ENCODE results near the gene TBCD. TPM values are rescaled to one million over a fixed set of nuclear protein-coding genes. Genes with fewer than 3 reads are reported as not detected.

The TBCD gene
- polyA plus RNA-seq, 1 donor: 76.4 TPM

GRCh38 chr17:82869536-82869935 is 117.7 kb downstream of the TBCD start:
- no peak for DNase-seq

- DNase-seq: no peak
Observed at GRCh38 chr17:82870091-82870491, 118.2 kb downstream of the TBCD start.

GRCh38 chr17:82870541-82870940 is 118.7 kb downstream of the TBCD start:
- no peak for DNase-seq

- DNase-seq: no peak
Observed at GRCh38 chr17:82871056-82871775, 119.4 kb downstream of the TBCD start.

- no peak for DNase-seq
Observed at GRCh38 chr17:82871776-82872561, 120.1 kb downstream of the TBCD start.

GRCh38 chr17:82872591-82873520 is 121.0 kb downstream of the TBCD start:
- no peak for DNase-seq

GRCh38 chr17:82873521-82873920 is 121.7 kb downstream of the TBCD start:
- DNase-seq: no peak

GRCh38 chr17:82874011-82874835 is 122.4 kb downstream of the TBCD start:
- no peak for DNase-seq

GRCh38 chr17:82875407-82875856 is 123.6 kb downstream of the TBCD start:
- DNase-seq: no peak

- no peak for DNase-seq
Observed at GRCh38 chr17:82876149-82876548, 124.3 kb downstream of the TBCD start.

- no peak for DNase-seq
Observed at GRCh38 chr17:82876602-82877379, 124.9 kb downstream of the TBCD start.

- no peak for DNase-seq
Observed at GRCh38 chr17:82878527-82878926, 126.7 kb downstream of the TBCD start.

- DNase-seq: no peak
Observed at GRCh38 chr17:82879241-82879640, 127.4 kb downstream of the TBCD start.

- DNase-seq: no peak
Observed at GRCh38 chr17:82880620-82881323, 128.9 kb downstream of the TBCD start.

GRCh38 chr17:82881324-82881823 is 129.5 kb downstream of the TBCD start:
- DNase-seq: no peak

GRCh38 chr17:82881900-82882714 is 130.2 kb downstream of the TBCD start:
- DNase-seq: no peak

GRCh38 chr17:82882715-82883418 is 131.0 kb downstream of the TBCD start:
- DNase-seq: no peak

- no peak for DNase-seq
Observed at GRCh38 chr17:82883419-82884031, 131.7 kb downstream of the TBCD start.
